Measurements from ENCODE around the gene DNHD1. TPM values are rescaled to one million over a fixed set of nuclear protein-coding genes. Genes with fewer than 3 reads are reported as not detected.

DNHD1 gene
- total RNA-seq, 2 donors from 2014 or later: 7.4 to 11.8 TPM

DNA sequence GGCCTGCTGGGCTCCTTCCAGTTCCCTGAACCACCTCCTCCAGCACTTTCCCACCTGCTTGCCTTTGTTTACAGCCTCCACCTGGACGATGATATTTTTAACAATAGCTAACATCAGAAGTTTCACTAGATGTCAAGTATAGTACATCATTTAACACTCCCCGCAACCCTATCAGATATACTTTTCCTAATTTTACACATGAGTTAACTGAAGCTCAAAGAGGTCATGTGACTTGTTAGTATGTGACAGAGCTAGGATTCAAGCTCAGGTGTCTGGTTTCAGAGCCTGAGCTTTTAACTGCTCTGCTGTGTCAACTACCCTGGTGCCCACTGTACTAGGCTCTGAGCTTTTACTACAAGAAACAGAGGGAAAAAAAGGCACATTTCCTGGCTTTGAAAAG is 42.0 kb upstream of the DNHD1 start:
- Histone ChIP-seq H3K9me3 (no peaks in the 10 kb centered on the region), H3K4me1 (no peaks in the 10 kb centered on the region), H3K27me3 (no peaks in the 10 kb centered on the region), H3K27ac (no peak overlapping the region), H3K9ac (ENCODE audit: low read depth in 2 of 2, low read length in 2 of 2) (no peak overlapping the region), H3K36me3 (no peaks in the 10 kb centered on the region), H3K4me3 (no peak overlapping the region)
- TF ChIP-seq, protein P1, sequence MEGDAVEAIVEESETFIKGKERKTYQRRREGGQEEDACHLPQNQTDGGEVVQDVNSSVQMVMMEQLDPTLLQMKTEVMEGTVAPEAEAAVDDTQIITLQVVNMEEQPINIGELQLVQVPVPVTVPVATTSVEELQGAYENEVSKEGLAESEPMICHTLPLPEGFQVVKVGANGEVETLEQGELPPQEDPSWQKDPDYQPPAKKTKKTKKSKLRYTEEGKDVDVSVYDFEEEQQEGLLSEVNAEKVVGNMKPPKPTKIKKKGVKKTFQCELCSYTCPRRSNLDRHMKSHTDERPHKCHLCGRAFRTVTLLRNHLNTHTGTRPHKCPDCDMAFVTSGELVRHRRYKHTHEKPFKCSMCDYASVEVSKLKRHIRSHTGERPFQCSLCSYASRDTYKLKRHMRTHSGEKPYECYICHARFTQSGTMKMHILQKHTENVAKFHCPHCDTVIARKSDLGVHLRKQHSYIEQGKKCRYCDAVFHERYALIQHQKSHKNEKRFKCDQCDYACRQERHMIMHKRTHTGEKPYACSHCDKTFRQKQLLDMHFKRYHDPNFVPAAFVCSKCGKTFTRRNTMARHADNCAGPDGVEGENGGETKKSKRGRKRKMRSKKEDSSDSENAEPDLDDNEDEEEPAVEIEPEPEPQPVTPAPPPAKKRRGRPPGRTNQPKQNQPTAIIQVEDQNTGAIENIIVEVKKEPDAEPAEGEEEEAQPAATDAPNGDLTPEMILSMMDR (IDR thresholded peaks at IDR 0.05): no peak
- DNase-seq: no peak
- intact Hi-C loops (cut with DNase I): no loop called here

- no peaks in the 10 kb centered on the region for H3K4me1 ChIP-seq
- H3K36me3 ChIP-seq: no peaks in the 10 kb centered on the region
- H3K4me3 ChIP-seq: no peak overlapping the region
- H3K27me3 ChIP-seq: no peaks in the 10 kb centered on the region
- no peak overlapping the region for H3K9ac ChIP-seq (ENCODE audit: low read depth in 2 of 2, low read length in 2 of 2)
- no peak for DNase-seq
- no peaks in the 10 kb centered on the region for H3K9me3 ChIP-seq
- TF ChIP-seq, protein P1 (IDR thresholded peaks at IDR 0.05): no peak
- intact Hi-C loops (cut with DNase I): no loop called here
- no peak overlapping the region for H3K27ac ChIP-seq
Observed at GRCh38 chr11:6456361-6457073, 40.6 kb upstream of the DNHD1 start.

DNA sequence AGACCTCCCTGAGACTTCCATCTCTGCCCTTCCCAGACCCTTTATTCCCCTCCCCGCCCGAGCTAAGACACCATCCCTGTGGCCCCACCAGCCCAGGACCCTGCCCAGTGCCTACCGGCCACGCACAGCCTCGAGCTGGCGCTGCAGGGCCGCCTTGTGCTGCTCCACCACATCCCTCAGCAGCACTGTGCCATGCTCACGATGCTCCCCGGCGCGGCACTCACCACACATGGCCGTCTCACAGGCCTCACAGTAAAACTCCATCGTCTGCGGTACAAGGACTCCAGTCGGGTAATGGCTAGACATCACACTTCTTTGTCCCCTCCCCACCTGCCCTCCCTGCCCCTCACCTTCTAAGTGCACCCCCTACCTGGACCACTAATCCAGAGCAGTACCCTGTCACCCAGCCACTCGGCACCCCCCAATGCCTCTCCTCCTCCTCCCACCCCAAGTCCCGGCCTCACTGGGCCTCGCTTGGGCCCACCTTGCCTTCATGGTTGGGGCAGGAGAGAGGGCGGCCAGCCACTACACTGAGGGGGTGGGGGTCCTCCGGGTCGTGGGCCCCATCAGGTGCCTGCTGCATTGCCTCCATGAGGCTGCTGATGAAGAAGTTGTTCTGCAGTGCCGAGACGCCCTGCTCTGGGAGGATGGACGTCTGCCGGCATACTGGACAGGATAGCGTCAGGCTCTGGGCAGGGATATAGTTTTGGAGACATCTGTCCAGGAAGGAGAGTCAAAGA is 39.3 kb upstream of the DNHD1 start:
- H3K27ac ChIP-seq: no peak overlapping the region
- H3K4me3 ChIP-seq: no peak overlapping the region
- H3K9me3 ChIP-seq: no peaks in the 10 kb centered on the region
- H3K4me1 ChIP-seq: no peaks in the 10 kb centered on the region
- H3K36me3 ChIP-seq: no peaks in the 10 kb centered on the region
- no peaks in the 10 kb centered on the region for H3K27me3 ChIP-seq
- intact Hi-C loops (cut with DNase I): no loop called here
- TF ChIP-seq, protein P1 (IDR thresholded peaks at IDR 0.05): no peak
- H3K9ac ChIP-seq (ENCODE audit: low read depth in 2 of 2, low read length in 2 of 2): no peak overlapping the region
- DNase-seq: no peak

GRCh38 chr11:6458352-6459098 is 38.6 kb upstream of the DNHD1 start:
- no peaks in the 10 kb centered on the region for H3K27me3 ChIP-seq
- no peaks in the 10 kb centered on the region for H3K36me3 ChIP-seq
- H3K9me3 ChIP-seq: no peaks in the 10 kb centered on the region
- H3K9ac ChIP-seq (ENCODE audit: low read depth in 2 of 2, low read length in 2 of 2): no peak overlapping the region
- H3K4me1 ChIP-seq: no peaks in the 10 kb centered on the region
- DNase-seq: no peak
- intact Hi-C loops (cut with DNase I): no loop called here
- TF ChIP-seq, protein P1 (IDR thresholded peaks at IDR 0.05): no peak
- no peak overlapping the region for H3K4me3 ChIP-seq
- no peak overlapping the region for H3K27ac ChIP-seq

GRCh38 chr11:6459099-6459450 is 38.0 kb upstream of the DNHD1 start:
- intact Hi-C loops (cut with DNase I): no loop called here
- TF ChIP-seq, protein P1 (IDR thresholded peaks at IDR 0.05): no peak
- Histone ChIP-seq H3K27me3 (no peaks in the 10 kb centered on the region), H3K27ac (no peak overlapping the region), H3K4me1 (no peaks in the 10 kb centered on the region), H3K4me3 (no peak overlapping the region), H3K9me3 (no peaks in the 10 kb centered on the region), H3K36me3 (no peaks in the 10 kb centered on the region), H3K9ac (ENCODE audit: low read depth in 2 of 2, low read length in 2 of 2) (no peak overlapping the region)
- DNase-seq: no peak

Measured in colonic mucosa (tissue), 4 donors.